SU-DHL-6 (cell line): Measurements from ENCODE around the gene SLC37A2.

ENCODE experiments used
- CTCF ChIP-seq: fragments of 200-600 bp; sonication (generic); IDR thresholded peaks from one replicate; pipeline ENCODE4 v1.5.1; 2017; ENCODE audit warnings: antibody characterized with exemption, mild to moderate bottlenecking, low read length, moderate library complexity; ENCODE audit not compliant: insufficient read depth, poor library complexity, severe bottlenecking
- EZH2phosphoT487 ChIP-seq: fragments of 200-600 bp; sonication (generic), shearing (Covaris generic); conservative IDR thresholded peaks from 2 replicates; pipeline ENCODE4 v1.6.1; 2018; ENCODE audit warnings: mild to moderate bottlenecking, antibody characterized with exemption, low read length, moderate library complexity, mixed read lengths

GRCh38 chr11:125055107-125055715, 7.9 kb upstream of the SLC37A2 start:
- TF ChIP-seq CTCF (no peak), EZH2phosphoT487 (no peak)
